Measurements from ENCODE around the gene CMTM4. TPM values are rescaled to one million over a fixed set of nuclear protein-coding genes. Genes with fewer than 3 reads are reported as not detected.

CMTM4 gene
- polyA plus RNA-seq, 1 of the 3 experiments (the other 2 are of a cell fraction) = 21.7 TPM

DNA sequence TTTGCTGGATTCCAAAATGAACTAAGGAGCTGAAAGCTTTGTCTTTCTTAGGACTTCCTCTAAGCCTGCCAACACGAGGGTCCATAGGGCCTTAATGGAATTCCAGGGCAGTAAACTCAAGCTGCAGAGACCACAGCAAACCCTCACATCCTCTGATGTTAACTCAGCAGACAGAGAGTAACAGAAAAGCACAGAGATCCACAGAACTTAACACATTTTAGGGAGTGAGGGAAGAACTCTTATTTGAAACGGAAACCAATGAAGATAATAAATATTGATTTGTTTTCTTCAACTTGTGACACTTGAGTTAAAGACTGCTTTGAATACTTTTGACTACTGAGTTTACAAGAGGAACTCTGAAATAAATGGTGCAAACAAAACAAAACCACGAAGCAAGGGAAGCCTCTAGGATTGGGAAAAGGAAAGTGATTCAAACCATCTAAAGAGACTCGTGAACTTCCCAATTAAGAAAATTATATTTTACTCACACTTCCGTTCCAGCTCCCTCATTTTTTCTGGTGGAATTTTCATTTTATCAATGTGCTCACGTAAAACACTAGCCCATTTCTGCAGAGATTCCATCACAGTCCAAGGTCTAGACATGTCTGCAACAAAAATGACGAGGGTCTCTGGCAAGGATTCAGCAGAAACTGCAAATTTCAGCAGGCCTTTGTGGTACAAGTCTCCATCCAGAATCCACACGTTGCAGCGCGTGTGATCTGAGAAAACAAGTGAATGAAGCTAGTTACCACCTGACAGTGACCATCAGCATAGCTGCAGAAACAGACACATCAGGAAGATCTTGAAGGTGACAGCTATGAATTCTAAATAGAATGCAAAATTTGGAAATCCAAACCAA, 45.6 kb upstream of the CMTM4 start:
- WGBS (ENCODE audit: low lambda C conversion rate) = 76% methylated on average over 10 of the region's 10 CpGs
- H3K36me3 ChIP-seq (replicated peaks in 1 of 2; ENCODE audit: control insufficient read depth in 1 of 2, insufficient read depth in 2 of 2, low read length in 1 of 2) = peaks cover 50 to 63% of the 10 kb centered on the region in 2 experiments
- H3K79me2 ChIP-seq (ENCODE audit: insufficient read depth) = peaks cover 95% of the 10 kb centered on the region
- H3K27me3 ChIP-seq (ENCODE audit: insufficient read depth) = no peaks in the 10 kb centered on the region
- peaks cover 29% of the 10 kb centered on the region for H3F3A ChIP-seq (replicated peaks; ENCODE audit: insufficient read depth)
- H3K4me1 ChIP-seq (ENCODE audit: control insufficient read depth in 1 of 2, insufficient read depth in 2 of 2, low read depth in 1 of 2, low read length in 1 of 2) = peaks cover 10 to 15% of the 10 kb centered on the region in 2 experiments; a peak in 3 of 4 replicates
- H3K9ac ChIP-seq = peak overlapping the region; percentile 24; the same call in 1 of the 2 replicates
- no peak overlapping the region for H2AFZ ChIP-seq (ENCODE audit: low read depth)
- no peak for DNase-seq
- no peaks in the 10 kb centered on the region for H3K9me2 ChIP-seq
- TF ChIP-seq FOXJ3 (CRISPR knock-in tag; IDR thresholded peaks at IDR 0.05) (no peak), TAF1 (IDR thresholded peaks at IDR 0.05; ENCODE audit: borderline replicate concordance, low read depth, low read length) (no peak), POLR2AphosphoS5 (IDR thresholded peaks at IDR 0.05; ENCODE audit: low read depth, low read length) (no peak), CHD2 (IDR thresholded peaks at IDR 0.05; ENCODE audit: low read length, partially characterized antibody) (no peak), RFX5 (IDR thresholded peaks at IDR 0.05; ENCODE audit: low read length) (no peak), TEAD4 (IDR thresholded peaks at IDR 0.05; ENCODE audit: borderline replicate concordance, insufficient read depth) (no peak), USF2 (IDR thresholded peaks at IDR 0.05; ENCODE audit: borderline replicate concordance, low read depth, low read length) (no peak), YY1 (IDR thresholded peaks at IDR 0.05; ENCODE audit: low read depth) (no peak), NFIC (IDR thresholded peaks at IDR 0.05; ENCODE audit: borderline replicate concordance) (no peak), RAD21 (IDR thresholded peaks at IDR 0.05; ENCODE audit: low read length) (no peak), GABPA (IDR thresholded peaks at IDR 0.05; ENCODE audit: low read depth) (no peak), FOXM1 (IDR thresholded peaks at IDR 0.05; ENCODE audit: low read depth) (no peak), EZH2phosphoT487 (IDR thresholded peaks at IDR 0.05; ENCODE audit: borderline replicate concordance, low read depth) (no peak), JUND (IDR thresholded peaks at IDR 0.05) (no peak)
- TF ChIP-seq, protein P1, sequence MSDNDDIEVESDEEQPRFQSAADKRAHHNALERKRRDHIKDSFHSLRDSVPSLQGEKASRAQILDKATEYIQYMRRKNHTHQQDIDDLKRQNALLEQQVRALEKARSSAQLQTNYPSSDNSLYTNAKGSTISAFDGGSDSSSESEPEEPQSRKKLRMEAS (IDR thresholded peaks at IDR 0.05; ENCODE audit: low read depth) = no peak
- TF ChIP-seq, protein P2, sequence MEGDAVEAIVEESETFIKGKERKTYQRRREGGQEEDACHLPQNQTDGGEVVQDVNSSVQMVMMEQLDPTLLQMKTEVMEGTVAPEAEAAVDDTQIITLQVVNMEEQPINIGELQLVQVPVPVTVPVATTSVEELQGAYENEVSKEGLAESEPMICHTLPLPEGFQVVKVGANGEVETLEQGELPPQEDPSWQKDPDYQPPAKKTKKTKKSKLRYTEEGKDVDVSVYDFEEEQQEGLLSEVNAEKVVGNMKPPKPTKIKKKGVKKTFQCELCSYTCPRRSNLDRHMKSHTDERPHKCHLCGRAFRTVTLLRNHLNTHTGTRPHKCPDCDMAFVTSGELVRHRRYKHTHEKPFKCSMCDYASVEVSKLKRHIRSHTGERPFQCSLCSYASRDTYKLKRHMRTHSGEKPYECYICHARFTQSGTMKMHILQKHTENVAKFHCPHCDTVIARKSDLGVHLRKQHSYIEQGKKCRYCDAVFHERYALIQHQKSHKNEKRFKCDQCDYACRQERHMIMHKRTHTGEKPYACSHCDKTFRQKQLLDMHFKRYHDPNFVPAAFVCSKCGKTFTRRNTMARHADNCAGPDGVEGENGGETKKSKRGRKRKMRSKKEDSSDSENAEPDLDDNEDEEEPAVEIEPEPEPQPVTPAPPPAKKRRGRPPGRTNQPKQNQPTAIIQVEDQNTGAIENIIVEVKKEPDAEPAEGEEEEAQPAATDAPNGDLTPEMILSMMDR (IDR thresholded peaks at IDR 0.05) = no peak
- TF ChIP-seq, protein P3, sequence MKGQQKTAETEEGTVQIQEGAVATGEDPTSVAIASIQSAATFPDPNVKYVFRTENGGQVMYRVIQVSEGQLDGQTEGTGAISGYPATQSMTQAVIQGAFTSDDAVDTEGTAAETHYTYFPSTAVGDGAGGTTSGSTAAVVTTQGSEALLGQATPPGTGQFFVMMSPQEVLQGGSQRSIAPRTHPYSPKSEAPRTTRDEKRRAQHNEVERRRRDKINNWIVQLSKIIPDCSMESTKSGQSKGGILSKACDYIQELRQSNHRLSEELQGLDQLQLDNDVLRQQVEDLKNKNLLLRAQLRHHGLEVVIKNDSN (IDR thresholded peaks at IDR 0.05; ENCODE audit: borderline replicate concordance, low read depth) = no peak
- TF ChIP-seq, protein P4, sequence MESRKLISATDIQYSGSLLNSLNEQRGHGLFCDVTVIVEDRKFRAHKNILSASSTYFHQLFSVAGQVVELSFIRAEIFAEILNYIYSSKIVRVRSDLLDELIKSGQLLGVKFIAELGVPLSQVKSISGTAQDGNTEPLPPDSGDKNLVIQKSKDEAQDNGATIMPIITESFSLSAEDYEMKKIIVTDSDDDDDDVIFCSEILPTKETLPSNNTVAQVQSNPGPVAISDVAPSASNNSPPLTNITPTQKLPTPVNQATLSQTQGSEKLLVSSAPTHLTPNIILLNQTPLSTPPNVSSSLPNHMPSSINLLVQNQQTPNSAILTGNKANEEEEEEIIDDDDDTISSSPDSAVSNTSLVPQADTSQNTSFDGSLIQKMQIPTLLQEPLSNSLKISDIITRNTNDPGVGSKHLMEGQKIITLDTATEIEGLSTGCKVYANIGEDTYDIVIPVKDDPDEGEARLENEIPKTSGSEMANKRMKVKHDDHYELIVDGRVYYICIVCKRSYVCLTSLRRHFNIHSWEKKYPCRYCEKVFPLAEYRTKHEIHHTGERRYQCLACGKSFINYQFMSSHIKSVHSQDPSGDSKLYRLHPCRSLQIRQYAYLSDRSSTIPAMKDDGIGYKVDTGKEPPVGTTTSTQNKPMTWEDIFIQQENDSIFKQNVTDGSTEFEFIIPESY (IDR thresholded peaks at IDR 0.05; ENCODE audit: borderline replicate concordance, low read depth) = no peak
- peaks cover 75% of the 10 kb centered on the region for H4K20me1 ChIP-seq (ENCODE audit: insufficient read depth)
- POLR2A ChIA-PET = interaction anchor here (0.9 to 1.1 kb wide), 3 partner anchors 9 to 58 kb away, joined by 3 to 7 read pairs (median 3); partner anchors contain the start of gene DYNC1LI2
- CTCF ChIA-PET = interaction anchor here (0.9 to 7.4 kb wide), 20 partner anchors 9 to 336 kb away, joined by 3 to 68 read pairs (median 5); partner anchors contain the start of genes CMTM4, DYNC1LI2 and NAE1
- peak overlapping the region; percentile 75 to 77 for H3K27ac ChIP-seq (ENCODE audit: low read depth in 2 of 2, low read length in 1 of 2)
- H3K4me2 ChIP-seq = peak overlapping the region; percentile 39
- H3K9me3 ChIP-seq = no peaks in the 10 kb centered on the region
- H3K4me3 ChIP-seq (ENCODE audit: low read depth in 2 of 2, low read length in 1 of 2) = no peak overlapping the region
